VCaP (cell line): Measurements from ENCODE around the gene UNC93A.
A peak's percentile ranks its signal among the peaks of the same experiment; 100 is the strongest.
"Not testable (repeated sequence)": the region's sequence is repeated elsewhere in the genome, so short reads cannot be mapped to it uniquely, and the experiment has no call there.

Experiments
- H3K27ac ChIP-seq: fragments of 450-650 bp; 2 replicates; pipeline ENCODE4 v1.5.1; 2017
- TF ChIP-seq, protein P1 (sequence below): fragments of 450-650 bp; conservative IDR thresholded peaks from 2 replicates; pipeline ENCODE4 v1.5.1; 2017; ENCODE audit warnings: mild to moderate bottlenecking, moderate library complexity

Gene UNC93A

GRCh38 chr6:167279766-167280446 is 11.2 kb upstream of the UNC93A start:
- TF ChIP-seq, protein P1, sequence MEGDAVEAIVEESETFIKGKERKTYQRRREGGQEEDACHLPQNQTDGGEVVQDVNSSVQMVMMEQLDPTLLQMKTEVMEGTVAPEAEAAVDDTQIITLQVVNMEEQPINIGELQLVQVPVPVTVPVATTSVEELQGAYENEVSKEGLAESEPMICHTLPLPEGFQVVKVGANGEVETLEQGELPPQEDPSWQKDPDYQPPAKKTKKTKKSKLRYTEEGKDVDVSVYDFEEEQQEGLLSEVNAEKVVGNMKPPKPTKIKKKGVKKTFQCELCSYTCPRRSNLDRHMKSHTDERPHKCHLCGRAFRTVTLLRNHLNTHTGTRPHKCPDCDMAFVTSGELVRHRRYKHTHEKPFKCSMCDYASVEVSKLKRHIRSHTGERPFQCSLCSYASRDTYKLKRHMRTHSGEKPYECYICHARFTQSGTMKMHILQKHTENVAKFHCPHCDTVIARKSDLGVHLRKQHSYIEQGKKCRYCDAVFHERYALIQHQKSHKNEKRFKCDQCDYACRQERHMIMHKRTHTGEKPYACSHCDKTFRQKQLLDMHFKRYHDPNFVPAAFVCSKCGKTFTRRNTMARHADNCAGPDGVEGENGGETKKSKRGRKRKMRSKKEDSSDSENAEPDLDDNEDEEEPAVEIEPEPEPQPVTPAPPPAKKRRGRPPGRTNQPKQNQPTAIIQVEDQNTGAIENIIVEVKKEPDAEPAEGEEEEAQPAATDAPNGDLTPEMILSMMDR, result no peak

DNA sequence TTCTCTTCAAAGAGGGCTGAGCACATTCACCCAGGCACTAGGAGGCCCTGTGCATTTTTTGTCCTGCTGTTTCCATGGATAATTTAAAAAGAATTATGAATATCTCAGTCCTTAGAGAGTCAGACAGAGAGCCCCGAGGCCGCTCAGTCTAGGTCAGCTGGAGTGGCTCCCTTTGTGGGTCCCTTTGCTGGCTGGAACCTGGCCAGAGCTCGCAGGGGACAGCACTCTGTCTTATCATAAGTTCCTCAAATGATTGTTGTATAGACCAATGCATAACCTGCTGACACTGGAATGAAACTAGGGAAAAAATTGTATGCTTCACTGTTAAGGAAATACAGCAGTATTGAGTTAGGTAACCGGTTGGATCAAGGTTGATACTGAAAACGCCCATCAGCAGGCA is 10.6 kb upstream of the UNC93A start:
- not testable (repeated sequence) for H3K27ac ChIP-seq

More at GRCh38 chr6:167279766-167280446, 11.2 kb upstream of the UNC93A start:
- no peak overlapping the region for H3K27ac ChIP-seq

DNA sequence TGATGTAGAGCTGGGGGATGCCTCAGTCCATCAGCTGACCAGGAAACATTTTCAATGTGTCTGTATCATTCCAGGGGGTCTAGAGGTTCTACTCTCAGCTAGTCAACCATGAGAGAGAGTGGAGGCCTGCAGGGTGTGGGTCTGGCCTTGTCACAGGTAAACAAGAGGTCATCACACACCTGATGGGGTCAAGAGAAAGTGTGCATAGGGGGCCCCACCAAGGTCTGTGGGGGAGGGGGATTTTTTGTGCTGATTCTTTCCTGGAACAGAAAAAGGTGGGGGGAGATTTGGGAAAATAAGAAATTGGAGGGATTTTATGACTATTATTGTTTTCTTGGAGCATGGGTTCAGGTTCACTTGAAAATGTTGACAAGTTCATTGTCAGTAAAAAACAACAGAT is 8.9 kb upstream of the UNC93A start:
- TF ChIP-seq, protein P1, result no peak
- no peak overlapping the region for H3K27ac ChIP-seq

DNA sequence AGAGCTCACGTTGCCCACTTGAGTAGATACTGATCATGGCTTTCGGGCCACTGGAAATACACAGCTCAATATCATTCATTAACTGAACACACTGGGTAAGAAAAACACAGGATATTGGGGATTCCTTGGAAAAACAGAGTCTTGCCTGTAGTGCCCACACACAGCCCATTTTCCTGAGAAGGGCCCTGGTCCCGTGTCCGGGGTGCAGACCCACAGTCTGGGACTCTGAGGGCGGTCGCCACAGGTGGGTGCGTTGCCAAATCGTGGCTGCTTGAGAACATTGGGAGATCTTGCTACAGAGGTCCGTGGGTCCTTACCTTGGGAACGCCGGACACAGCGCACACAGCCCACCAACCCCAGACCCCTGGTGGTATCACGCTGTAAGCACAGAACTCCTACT is 6.5 kb upstream of the UNC93A start:
- H3K27ac ChIP-seq, result not testable (repeated sequence)

GRCh38 chr6:167285077-167285770 is 5.9 kb upstream of the UNC93A start:
- H3K27ac ChIP-seq, result no peak overlapping the region
- TF ChIP-seq, protein P1, result no peak

- H3K27ac ChIP-seq, result peak overlapping the region; percentile 52
- TF ChIP-seq, protein P1, result no peak
Observed at GRCh38 chr6:167287513-167288048, 3.5 kb upstream of the UNC93A start.

GRCh38 chr6:167288591-167289225 is 2.4 kb upstream of the UNC93A start:
- TF ChIP-seq, protein P1, result peak; percentile 73

GRCh38 chr6:167289291-167289690 is 1.8 kb upstream of the UNC93A start:
- not testable (repeated sequence) for H3K27ac ChIP-seq

More at GRCh38 chr6:167288591-167289225, 2.4 kb upstream of the UNC93A start:
- H3K27ac ChIP-seq, result peak overlapping the region; percentile 52
